GM18517 (cell line): ENCODE results near the gene TREX2.
"Not testable (repeated sequence)": the region's sequence is repeated elsewhere in the genome, so short reads cannot be mapped to it uniquely, and the experiment has no call there.

Source experiments
- ATAC-seq: cut with Tn5 transposase; IDR thresholded peaks from one replicate; pipeline ENCODE4 v1.9.1; 2021; ENCODE audit warnings: mild to moderate bottlenecking, moderate library complexity; ENCODE audit not compliant: unreplicated experiment

Gene TREX2

DNA sequence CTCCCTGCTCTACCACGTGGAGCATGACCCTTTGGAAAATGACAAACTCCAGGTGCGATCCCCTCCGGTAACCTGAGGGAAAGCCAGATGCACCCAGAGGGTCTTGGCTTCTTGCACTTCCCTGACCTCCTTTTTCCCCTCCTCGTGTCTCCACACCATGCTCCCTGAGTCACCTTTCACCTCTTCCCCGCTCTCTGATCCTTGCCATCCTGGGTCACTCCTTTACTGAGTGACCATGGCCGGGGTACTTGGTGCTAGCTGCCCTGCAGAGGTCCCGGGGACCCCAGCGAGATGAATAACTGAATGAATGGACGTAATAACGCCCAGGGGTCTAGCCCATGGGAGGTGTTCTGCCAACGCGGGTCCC, 35.0 kb downstream of the TREX2 start:
- no peak for ATAC-seq

DNA sequence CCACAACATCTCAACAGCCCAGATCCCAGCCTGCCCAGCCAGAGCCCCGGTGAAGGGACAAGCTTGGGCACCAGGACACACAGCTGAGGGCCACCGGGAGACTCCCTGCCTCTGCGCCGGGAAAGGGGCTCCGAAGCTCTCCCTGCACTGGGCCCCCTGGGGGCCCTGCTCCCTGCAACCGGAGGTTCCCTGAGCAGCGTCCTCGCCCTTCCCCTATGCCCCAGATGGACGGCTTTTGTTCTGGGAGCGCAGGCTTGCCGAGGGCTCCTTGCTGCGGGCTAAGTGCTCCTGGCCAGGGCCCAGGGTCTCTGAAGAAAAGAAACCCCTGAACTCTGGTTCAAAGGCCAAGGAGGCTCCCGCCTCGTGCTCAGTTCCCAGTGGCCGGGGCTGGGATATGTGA, 35.5 kb downstream of the TREX2 start:
- no peak for ATAC-seq

DNA sequence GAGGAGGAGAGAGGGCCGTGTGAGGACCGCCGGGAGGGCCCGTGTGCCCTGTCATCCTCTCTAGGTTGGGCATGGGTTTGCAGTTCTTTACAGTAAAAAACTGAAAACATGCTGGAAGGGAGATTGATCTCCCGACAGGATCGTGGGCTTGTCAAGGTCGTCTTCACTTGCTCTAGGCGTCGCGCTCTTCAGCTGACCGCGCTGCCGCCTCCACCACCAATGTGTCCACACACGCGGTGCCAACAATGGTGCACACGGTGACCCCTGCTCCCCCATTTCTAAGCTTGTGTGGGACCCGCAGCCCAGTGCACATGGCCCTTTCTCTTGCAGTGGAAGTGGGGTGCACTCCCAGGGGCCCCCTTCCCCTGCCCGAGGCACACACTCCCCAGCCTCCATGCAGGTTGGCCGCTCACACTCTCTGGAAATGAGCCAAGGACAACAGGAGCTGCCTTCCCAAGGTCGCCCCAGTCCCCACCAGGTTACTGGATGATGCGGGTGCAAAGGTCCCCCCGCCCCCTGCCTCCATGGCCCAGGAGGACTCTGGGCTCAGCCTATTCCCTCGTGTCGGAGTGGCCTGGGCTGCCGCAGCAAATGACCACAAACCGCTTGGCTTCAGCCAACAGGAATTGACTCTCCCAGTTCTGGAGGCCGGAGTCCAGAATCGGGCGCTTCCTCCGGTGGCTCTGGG, 36.3 kb downstream of the TREX2 start:
- no peak for ATAC-seq

DNA sequence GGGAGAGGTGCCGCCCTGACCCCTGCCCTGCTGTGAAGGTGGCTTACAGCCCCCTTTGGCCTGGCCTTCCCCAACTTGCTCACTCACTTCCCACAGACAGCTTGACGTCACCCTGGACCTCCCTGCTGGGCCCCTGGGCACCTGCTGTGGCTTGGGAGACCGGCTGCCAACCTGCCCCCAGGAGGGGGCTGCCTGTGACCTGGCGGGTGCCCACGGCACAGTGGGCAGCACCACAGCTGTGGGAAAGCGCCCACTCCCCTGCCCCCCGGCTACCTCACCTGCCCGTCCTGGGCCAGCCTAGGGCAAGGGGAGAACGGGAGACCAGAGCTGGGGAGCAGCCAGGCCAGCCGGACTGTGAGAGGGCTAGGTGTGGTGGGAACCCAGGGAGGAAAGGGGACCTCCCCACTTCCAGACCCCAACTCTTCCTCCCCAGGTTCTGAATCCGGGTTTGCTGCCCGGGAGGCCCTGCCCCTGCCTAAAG, 36.9 kb downstream of the TREX2 start:
- ATAC-seq = no peak

DNA sequence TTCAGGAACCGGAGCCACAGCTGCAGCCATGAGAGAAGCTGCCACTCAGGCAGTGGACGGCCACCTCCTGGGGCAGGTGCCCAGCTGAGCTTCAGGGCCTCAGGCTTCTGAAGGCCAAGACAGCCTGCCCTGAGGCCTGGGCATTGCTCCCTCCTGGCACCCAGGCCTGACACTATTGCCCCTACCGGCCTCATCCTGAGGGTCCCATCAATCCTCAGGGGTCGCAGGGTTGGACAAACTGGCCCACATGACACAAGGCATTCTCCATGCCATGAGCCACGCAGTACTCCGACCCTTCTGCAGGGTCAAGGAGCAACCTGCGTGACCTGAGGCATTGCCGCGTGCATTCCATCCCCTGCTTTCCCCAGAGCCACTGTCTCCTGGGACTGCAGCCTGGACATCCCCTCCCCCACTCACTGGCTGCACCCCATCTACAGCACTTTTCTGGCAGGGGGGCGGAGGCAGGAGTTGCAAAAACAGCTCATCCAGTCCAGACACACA, 37.6 kb downstream of the TREX2 start:
- ATAC-seq = no peak

DNA sequence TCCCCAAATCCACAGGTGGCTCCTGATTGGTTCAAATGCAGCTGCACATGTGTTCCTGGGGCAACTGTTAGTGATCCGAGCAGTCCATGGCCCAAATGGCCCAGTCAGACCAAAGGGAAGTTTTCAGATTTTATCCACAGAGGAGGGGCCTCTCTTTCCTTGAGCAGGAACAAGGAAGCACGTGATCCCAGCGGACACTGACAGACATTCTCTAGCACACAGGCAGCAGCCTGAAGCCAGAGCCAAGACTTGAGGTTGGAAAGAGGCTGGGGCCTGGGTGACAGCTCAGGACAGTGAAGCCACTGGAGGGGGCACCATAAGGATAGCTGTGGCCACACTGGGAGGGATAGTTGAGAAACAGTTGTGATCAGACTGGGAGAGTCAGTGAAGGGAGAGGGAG, 38.1 kb downstream of the TREX2 start:
- no peak for ATAC-seq

DNA sequence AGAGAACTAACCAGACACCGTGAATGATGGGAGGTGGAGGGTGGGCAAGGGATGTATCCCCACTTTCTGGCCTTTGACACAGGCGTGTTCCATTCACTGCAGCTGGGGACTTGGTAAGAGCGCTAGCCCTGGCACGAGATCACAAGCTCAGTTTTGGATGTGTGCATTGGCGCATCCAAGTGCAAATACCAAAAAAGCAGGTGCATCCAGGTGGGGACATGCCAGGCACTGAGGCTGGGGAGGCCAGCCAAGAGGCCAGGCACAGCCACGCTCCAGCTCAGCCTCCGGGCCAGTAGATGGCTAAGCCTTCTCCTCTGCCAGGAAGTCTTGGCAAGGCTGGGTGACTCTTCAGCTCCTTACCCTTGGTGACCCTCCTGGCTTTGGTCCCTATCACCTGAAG, 39.0 kb downstream of the TREX2 start:
- no peak for ATAC-seq

DNA sequence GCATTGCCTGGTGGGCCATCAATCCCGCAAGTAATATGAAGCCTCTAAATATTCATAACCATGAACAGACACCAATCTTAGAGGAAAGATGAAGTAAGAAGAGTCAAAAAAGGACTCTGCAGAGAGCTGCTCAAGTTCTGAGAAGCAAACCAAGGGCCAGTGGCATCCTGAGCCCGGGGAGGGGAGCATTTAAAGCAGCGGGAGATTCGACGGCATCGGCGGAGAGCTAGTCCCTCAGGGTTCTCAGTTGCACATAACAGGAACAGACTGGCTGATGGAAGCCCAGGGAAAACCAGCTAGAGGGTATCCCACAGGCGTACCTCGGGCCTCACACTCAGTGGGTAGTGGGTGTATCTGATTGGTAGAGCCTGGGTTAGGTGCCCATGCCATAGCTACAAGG, 39.8 kb downstream of the TREX2 start:
- no peak for ATAC-seq

DNA sequence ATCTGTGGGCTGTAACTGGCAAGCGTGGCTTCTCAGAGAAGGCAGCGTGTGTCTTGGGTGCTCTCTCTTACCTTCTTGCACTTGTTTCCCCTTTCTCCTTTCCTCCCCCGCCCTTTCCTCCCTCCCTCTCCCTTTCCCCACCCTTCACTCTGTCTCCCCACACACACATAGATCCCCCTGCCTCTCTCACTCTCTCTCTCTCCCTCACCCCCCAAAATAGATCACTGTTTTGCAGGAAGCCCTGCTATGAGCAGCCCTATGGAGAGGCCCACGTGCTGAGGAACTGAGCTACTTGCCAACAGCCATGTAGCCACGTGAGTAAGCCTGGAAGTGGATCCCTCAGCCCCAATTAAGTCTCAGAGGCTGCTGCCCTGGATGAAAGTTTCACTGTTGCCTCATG, 40.4 kb downstream of the TREX2 start:
- no peak for ATAC-seq

DNA sequence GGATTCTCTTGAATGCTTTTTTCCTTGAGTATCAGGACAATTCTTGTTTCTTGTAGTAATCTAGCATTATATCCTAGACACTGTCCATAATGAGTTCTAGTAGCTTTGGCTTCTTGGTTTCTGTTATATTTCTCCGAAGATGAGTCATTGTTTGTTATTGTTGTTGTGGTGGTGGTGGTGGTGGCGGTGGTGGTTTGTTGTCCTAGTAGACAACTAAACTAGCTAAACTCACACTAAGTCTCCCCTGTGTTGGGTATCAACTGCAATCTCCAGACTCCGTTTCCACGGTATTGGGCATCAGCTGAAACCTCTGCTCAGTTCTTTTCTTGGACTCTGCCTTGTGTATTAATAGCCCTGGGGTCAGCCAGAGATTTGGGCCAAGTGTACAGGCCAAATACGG, 41.5 kb downstream of the TREX2 start:
- ATAC-seq = not testable (repeated sequence)

DNA sequence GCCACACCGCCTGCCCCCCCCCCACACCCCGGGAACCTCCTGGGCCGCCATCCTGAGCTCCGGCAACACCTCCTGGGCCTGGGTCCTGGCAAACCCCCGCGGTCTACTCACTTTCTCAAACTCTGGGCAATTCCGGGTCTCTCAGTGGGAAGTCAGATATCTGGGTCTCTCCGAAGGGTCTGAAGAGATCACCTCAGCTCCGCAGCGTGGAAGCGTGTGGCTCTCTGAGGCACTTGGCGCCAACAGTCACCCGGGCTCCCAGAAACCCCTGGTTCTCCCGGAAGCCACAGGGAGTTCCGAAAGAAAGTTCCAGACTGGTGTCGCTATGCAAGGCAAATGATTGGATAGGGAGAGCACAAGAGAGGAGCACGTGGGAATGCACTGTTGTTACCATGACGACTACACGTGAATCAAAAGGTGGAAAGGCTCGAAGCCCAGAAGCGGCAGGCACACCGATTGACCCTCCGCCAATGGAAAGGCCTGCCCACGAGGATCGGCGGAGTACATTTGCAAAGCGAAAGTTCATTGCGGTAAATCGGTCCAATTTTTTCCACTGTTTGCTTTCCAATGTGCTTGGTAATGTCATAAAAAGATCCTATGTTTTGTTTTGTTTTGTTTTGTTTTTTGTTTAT, 44.6 kb downstream of the TREX2 start, which contains the start of gene PNMA6E:
TSS of gene PNMA6E (minus strand) at position 218 of the 632 bp plus-strand sequence. CDS start 2,501 bp downstream, outside the sequence.
- ATAC-seq = no peak

DNA sequence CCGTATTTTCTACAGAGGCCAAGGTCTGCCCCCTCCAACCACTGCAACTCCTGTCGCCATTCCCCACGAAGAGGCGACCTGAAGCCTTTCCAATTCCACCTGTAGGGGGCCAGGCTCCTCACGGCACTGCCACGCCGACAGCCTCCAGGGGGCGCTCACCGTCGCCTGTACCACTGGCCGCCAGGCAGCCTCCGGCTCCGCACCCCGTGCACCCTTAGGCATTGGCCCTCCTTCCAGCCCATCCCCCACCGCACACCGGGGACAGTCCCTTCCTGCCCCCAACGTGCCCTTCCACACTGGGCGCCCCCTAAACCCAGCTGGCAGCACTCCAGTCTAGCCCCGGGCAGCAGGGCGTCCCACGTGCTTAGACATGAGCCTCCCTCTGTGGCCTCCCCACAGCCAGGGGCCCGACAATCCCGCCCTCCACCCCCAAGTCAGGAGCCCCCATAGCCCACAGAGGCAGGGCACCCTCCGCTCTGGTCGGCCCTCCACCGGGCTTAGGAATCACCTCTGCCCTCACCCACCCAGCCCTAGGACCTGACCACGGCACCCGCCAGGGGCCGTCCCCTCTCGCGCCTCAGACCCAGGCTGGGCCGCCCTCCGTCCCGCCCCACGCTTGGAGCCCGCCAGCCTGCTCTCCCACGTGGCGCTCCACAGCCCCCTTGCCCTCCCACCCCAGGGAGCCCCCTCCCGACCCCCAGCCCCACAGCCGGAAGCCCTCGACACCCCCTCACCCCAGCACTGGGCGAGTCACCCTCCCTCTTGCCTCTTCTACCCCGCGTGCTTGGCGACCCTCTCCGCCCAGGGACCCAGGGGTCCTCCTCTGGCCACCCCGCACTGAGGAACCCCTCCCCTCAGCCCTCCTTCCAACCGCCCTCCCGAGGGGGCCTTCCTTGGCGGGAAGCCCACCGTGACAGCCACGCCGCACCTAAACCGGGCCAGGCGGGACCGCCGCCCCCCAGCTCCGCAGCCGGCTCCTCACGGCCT, 45.4 kb downstream of the TREX2 start:
- ATAC-seq = no peak

DNA sequence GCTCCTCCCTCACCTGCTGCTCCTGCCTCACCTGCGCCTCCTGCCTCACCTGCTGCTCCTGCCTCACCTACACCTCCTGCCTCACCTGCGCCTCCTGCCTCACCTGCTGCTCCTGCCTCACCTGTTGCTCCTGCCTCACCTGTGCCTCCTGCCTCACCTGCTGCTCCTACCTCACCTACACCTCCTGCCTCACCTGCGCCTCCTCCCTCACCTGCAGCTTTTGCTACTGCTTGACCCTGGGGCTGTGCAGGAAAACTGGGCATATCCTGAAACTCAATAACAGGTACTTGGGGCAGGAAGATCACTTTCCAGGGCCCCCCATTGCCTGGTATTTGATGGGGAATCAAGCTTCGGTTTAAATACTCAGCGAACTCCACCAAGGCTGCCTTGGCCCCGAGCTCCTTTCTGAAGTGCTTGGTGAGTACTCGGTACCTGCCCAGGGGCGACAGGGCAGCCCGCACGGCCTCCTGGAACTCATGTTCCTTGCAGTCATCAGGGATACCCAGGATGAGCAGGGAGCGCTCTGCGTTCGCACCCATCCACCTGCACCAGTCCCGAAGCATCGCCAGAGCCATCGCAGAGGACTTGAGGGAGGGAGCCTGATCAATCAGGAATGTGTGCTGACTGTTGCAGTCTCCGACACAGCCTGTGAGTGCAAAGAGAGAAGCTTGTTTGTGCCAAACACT, 47.4 kb downstream of the TREX2 start:
- no peak for ATAC-seq

DNA sequence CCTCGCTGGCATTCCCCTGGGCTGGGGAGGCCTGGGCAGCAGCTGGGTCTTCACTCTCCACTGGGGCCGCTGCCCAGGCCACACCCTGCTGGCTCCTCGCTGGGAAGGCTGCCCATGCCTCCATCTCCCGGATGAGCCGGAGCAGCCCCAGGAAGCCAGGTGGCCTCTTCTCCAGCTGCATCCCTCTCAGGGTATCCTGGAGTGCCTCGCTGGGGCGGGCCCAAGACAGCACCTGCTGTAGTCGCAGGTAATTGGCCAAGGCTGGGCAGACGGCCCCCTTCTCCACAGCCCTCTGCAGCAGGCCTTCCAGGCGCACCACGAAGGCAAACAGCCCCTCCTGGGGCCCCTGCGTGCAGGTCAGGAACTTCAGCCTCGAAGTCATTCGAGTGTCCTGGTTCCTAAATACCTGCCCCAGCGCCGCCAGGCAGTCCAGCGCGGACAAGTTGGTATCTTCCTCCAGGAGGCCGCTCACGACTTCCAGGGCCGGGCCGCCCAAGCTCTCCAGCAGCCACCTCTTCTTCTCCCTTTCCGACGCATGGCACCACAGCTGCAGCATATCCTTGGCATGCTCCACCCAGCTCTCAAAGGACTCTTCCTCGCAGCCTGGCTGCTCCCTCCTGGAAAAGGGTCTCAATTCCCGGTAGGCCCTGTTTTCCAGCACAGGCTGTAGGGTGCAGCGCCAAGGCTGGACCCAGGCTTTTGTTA, 48.4 kb downstream of the TREX2 start:
- ATAC-seq = no peak

DNA sequence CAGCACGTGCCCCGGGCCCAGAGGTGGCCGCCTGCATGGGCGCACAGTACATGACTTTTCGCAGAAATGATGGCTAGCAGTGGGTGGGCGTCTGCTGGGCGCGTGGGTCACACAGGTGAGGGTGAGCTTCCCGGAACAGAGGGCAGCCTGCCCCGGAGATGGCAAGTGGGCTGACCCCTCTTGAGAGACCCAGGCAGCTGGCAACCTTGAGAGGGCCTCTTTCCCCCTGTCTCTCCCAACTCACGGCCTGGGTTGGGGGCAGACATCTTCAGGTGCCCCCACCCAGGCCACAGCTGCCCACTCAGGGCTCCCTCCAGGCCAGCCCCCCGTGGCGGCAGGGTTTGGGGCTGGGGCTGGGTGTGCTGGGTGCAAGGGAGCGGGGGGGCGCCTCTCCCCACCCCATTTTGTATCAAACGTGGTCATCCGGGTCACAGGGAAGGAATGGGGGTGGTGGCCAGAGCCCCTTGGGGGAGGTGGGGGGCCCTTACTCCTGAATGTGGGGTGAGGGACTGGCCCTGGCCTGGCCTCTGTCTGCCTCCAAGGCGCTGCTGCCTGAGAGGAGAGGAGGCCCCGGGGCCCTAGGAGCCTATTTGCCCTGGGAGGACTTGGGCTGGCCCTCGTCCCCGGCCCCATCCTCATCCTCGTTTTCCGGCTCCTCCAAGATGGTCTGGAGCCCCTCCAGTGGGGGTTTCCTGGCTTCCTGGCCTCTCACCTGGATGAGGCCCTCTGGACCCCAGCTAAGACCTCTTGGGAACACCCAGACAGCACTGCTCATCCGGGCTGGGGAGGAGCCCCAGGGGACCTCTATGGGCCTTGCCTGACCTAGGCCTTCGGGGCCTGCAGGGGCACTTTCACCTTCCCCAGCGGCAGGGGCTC, 49.3 kb downstream of the TREX2 start:
- ATAC-seq = no peak

DNA sequence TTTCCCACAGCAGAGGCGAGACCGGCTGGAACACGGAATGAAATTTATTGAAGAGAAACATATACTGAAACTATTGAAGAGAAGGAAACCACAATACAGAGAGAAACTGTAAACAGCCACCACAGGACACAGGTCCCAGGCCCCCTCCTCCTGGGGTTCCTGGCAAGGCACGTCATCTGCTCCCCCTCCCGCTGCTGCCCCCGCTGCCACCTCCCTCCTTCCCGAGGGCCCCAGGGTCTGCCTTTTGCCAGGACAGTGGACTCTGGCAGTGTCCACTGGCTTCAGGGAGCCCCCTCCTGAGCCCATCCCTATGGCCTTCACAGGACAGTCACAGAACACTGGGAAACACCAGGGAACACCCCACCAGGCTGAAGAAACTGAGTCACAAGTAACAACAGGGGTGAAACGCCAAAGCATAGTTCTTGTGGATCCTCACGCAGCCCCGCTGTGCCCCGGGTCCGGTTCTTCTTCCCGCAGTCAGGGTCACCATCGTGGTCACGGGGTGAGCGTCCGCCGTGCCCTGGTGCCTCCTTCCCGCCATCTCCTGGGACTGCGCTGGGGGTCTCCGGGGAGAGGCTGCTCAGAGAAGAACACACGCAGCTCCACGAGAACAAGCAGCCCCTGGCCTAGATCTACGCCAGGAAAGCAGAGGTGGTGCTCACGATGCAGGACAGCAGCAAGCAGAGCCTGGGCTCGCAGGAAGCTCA, 50.1 kb downstream of the TREX2 start:
- no peak for ATAC-seq

DNA sequence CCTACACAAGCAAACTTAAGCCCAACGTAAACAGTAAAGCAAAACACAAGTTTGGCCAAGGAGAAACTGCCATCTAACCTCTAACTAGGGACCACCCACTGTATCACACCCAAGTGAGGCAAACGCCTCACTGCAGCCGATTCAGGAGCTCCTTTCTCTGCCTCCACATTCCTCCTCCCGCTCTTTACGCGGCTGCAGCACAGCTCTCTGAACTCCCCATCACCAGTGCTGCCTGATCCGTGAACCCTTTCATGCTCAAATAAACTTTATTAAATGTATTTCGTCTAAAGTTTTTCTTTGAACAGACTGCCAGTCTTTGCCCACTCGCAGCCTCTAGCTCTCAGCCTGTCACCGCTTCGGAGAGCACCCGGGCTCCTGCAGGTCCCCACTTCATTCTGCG, 51.2 kb downstream of the TREX2 start:
- no peak for ATAC-seq
